ENCODE measurements around the gene RFX3. TPM values are rescaled to one million over a fixed set of nuclear protein-coding genes. Genes with fewer than 3 reads are reported as not detected.

Gene RFX3
- total and polyA plus RNA-seq, 2 of the 13 experiments (the other 11 are each of a cell fraction or from before 2014, with no cell fraction given), result 2.7 to 5.3 TPM

- TF ChIP-seq ELF4 (CRISPR knock-in tag; IDR thresholded peaks at IDR 0.05; ENCODE audit: borderline replicate concordance), result no peak
- TF ChIP-seq GMEB2 (CRISPR knock-in tag; IDR thresholded peaks at IDR 0.05; ENCODE audit: low read depth), result no peak
- TF ChIP-seq, protein P1, sequence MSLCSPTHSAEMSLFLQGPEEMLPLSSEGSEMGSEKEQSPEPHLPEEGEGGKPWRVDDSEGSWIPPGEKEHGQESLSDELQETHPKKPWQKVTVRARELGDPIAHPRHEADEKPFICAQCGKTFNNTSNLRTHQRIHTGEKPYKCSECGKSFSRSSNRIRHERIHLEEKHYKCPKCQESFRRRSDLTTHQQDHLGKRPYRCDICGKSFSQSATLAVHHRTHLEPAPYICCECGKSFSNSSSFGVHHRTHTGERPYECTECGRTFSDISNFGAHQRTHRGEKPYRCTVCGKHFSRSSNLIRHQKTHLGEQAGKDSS (CRISPR knock-in tag; IDR thresholded peaks at IDR 0.05; ENCODE audit: borderline replicate concordance, low read depth), result no peak
- no peak for TF ChIP-seq ZFP1 (CRISPR knock-in tag; IDR thresholded peaks at IDR 0.05)
- TF ChIP-seq ZNF510 (CRISPR knock-in tag; IDR thresholded peaks at IDR 0.05; ENCODE audit: low read depth), result no peak
- no peak for TF ChIP-seq DNMT3B (CRISPR knock-in tag; conservative IDR thresholded peaks at IDR 0.05)
- no peak for TF ChIP-seq ZNF275 (CRISPR knock-in tag; IDR thresholded peaks at IDR 0.05; ENCODE audit: borderline replicate concordance)
- no peak for TF ChIP-seq ZNF296 (CRISPR knock-in tag; conservative IDR thresholded peaks at IDR 0.05)
- no peak for TF ChIP-seq CSRNP2 (CRISPR knock-in tag; conservative IDR thresholded peaks at IDR 0.05; ENCODE audit: low read depth)
- no peak for TF ChIP-seq ZNF530 (CRISPR knock-in tag; IDR thresholded peaks at IDR 0.05; ENCODE audit: low read depth)
- no peak for TF ChIP-seq MAZ (IDR thresholded peaks at IDR 0.05; ENCODE audit: borderline replicate concordance, low read depth, low read length)
- TF ChIP-seq MAZ (CRISPR knock-in tag; IDR thresholded peaks at IDR 0.05; ENCODE audit: low read depth), result no peak
- peak; percentile 44; the same call in 1 of the 2 replicates for TF ChIP-seq MIER3 (CRISPR knock-in tag; IDR thresholded peaks at IDR 0.05; ENCODE audit: borderline replicate concordance)
- no peak for TF ChIP-seq HOXA5 (CRISPR knock-in tag; IDR thresholded peaks at IDR 0.05)
- TF ChIP-seq BHLHE40 (IDR thresholded peaks at IDR 0.05; ENCODE audit: low read length), result no peak
- TF ChIP-seq ZNF207 (IDR thresholded peaks at IDR 0.05; ENCODE audit: borderline replicate concordance), result no peak
- TF ChIP-seq ZNF260 (CRISPR knock-in tag; IDR thresholded peaks at IDR 0.05; ENCODE audit: borderline replicate concordance, low read depth), result no peak
- TF ChIP-seq ASH2L (IDR thresholded peaks at IDR 0.05; ENCODE audit: insufficient read length, low read depth, low read length), result peak; percentile 47
- TF ChIP-seq ZNF503 (CRISPR knock-in tag; IDR thresholded peaks at IDR 0.05), result no peak; the same call in 1 of the 2 replicates
- no peak for TF ChIP-seq CENPBD1 (CRISPR knock-in tag; IDR thresholded peaks at IDR 0.05; ENCODE audit: borderline replicate concordance, low read depth)
- TF ChIP-seq, protein P2, sequence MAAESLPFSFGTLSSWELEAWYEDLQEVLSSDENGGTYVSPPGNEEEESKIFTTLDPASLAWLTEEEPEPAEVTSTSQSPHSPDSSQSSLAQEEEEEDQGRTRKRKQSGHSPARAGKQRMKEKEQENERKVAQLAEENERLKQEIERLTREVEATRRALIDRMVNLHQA (CRISPR knock-in tag; IDR thresholded peaks at IDR 0.05), result no peak
Measured at GRCh38 chr9:3343671-3344070, 182.1 kb downstream of the RFX3 start (continued).

Measured in HepG2 (cell line).